GM12878 (cell line): ENCODE results near the gene BCL10. TPM values are rescaled to one million over a fixed set of nuclear protein-coding genes. Genes with fewer than 3 reads are reported as not detected.

ENCODE experiments used
- ATAC-seq: fragments of 200-7000 bp; cut with Tn5 transposase; 3 replicates; pipeline ENCODE4 v1.9.1; 2020; ENCODE audit warnings: mild to moderate bottlenecking, moderate library complexity
- BruUV-seq: library from RNA; stranded (reverse); fragments of 400-500 nt; replicated peaks from 2 replicates; lab custom pipeline; 2021; lab: Mats Ljungman, UMichigan
- CTCF ChIA-PET: fragments of 300-600 bp; sonication (Branson Sonifier 250); formaldehyde crosslinking; extraction: SDS; loops from one replicate; lab custom pipeline; 2021; ENCODE audit warnings: inconsistent platforms; lab: Yijun Ruan, JAX
- POLR2A ChIA-PET: fragments of 350-600 bp; formaldehyde crosslinking; extraction: SDS; loops from one replicate; lab custom pipeline; 2021; ENCODE audit warnings: inconsistent platforms; lab: Charles Lee
- RAD21 ChIA-PET: fragments of 300-600 bp; sonication (Branson Sonifier 250); formaldehyde crosslinking; loops from one replicate; lab custom pipeline; 2023; ENCODE audit warnings: antibody characterized with exemption; ENCODE audit not compliant: unreplicated experiment; lab: Charles Lee
- SMC1A ChIA-PET: fragments of 300-600 bp; sonication (Branson Sonifier 250); formaldehyde crosslinking; loops from one replicate; lab custom pipeline; 2023; ENCODE audit not compliant: unreplicated experiment, uncharacterized antibody; lab: Charles Lee
- DNase-seq: peaks from one replicate; pipeline ENCODE4 v3.0.0-alpha.2; 2011; ENCODE audit warnings: low read depth, low spot score
- FAIRE-seq: peaks from 3 replicates; lab custom pipeline; 2011; peaks lifted over from hg19 to GRCh38; lab: Jason Lieb, UNC
- H2AFZ ChIP-seq: 2 replicates; pipeline ENCODE4 v1.6.0; 2011; ENCODE audit warnings: low read depth, low read length, control low read depth; ENCODE audit not compliant: control insufficient read depth
- H3K27ac ChIP-seq: 2 replicates; pipeline ENCODE4 v1.5.1; 2011; ENCODE audit warnings: control low read depth; ENCODE audit not compliant: control insufficient read depth, insufficient read depth
- H3K27me3 ChIP-seq, 2 experiments: replicated peaks in 1 of 2; 2 replicates each; pipeline versions ENCODE4 v1.6.0 to v1.6.1; 2011; ENCODE audit warnings: low read length in 1 of 2; ENCODE audit not compliant: control insufficient read depth in 2 of 2, insufficient read depth in 2 of 2
- H3K36me3 ChIP-seq, 2 experiments: 2 replicates each; pipeline ENCODE4 v1.5.1; 2011; ENCODE audit warnings: low read length in 1 of 2; ENCODE audit not compliant: control insufficient read depth in 2 of 2, insufficient read depth in 2 of 2
- H3K4me1 ChIP-seq: 2 replicates; pipeline ENCODE4 v1.6.1; 2011; ENCODE audit warnings: mild to moderate bottlenecking, low read length, moderate library complexity, mixed read lengths; ENCODE audit not compliant: control insufficient read depth, insufficient read depth
- H3K4me2 ChIP-seq: 2 replicates; pipeline ENCODE4 v1.6.0; 2011; ENCODE audit warnings: control low read depth; ENCODE audit not compliant: control insufficient read depth, insufficient read depth
- H3K4me3 ChIP-seq: fragments of 200-600 bp; sonication (generic); 2 replicates; pipeline ENCODE4 v1.5.1; 2016
- H3K79me2 ChIP-seq: 2 replicates; pipeline ENCODE4 v1.6.0; 2011; ENCODE audit warnings: low read length; ENCODE audit not compliant: control insufficient read depth, insufficient read depth
- H3K9ac ChIP-seq: 2 replicates; pipeline ENCODE4 v1.8.0; 2011; ENCODE audit warnings: low read length, control low read depth, mixed read lengths; ENCODE audit not compliant: control insufficient read depth, insufficient read depth
- H3K9me3 ChIP-seq: replicated peaks from 3 replicates; pipeline ENCODE4 v1.5.1; 2011; ENCODE audit warnings: mild to moderate bottlenecking, low read length; ENCODE audit not compliant: control insufficient read depth, insufficient read depth
- H4K20me1 ChIP-seq: 2 replicates; pipeline ENCODE4 v1.6.0; 2011; ENCODE audit not compliant: control insufficient read depth, insufficient read depth
- ATF3 ChIP-seq: IDR thresholded peaks from 2 replicates; pipeline ENCODE4 v1.6.1; 2011; ENCODE audit warnings: low read depth, mild to moderate bottlenecking, low read length, moderate library complexity, borderline replicate concordance; ENCODE audit errors: extremely low read depth
- BACH1 ChIP-seq: fragments of 450-650 bp; IDR thresholded peaks from 2 replicates; pipeline ENCODE4 v1.6.1; 2017; ENCODE audit warnings: mild to moderate bottlenecking, borderline replicate concordance
- EED ChIP-seq: sonication (generic); IDR thresholded peaks from 2 replicates; pipeline ENCODE4 v1.6.1; 2016; ENCODE audit warnings: antibody characterized with exemption, low read depth
- HDAC2 ChIP-seq: fragments of 200-600 bp; sonication (generic); IDR thresholded peaks from 2 replicates; pipeline ENCODE4 v1.6.1; 2017
- IRF3 ChIP-seq: fragments of 450-650 bp; IDR thresholded peaks from 2 replicates; pipeline ENCODE4 v1.6.1; 2014; ENCODE audit warnings: mild to moderate bottlenecking
- NR2C2 ChIP-seq: IDR thresholded peaks from 2 replicates; pipeline ENCODE4 v1.6.1; 2011; ENCODE audit warnings: borderline replicate concordance, low read depth; ENCODE audit not compliant: control insufficient read depth, insufficient read length
- NRF1 ChIP-seq: conservative IDR thresholded peaks from 2 replicates; pipeline ENCODE4 v1.6.1; 2011; ENCODE audit warnings: mild to moderate bottlenecking, low read depth, low read length, improper control_type of control experiment
- PBX3 ChIP-seq: IDR thresholded peaks from 2 replicates; pipeline ENCODE4 v1.6.1; 2011; ENCODE audit warnings: mild to moderate bottlenecking, low read depth, low read length, moderate library complexity; ENCODE audit not compliant: insufficient replicate concordance
- PKNOX1 ChIP-seq: fragments of 450-650 bp; IDR thresholded peaks from 2 replicates; pipeline ENCODE4 v1.6.1; 2016; ENCODE audit warnings: mild to moderate bottlenecking
- PRDM15 ChIP-seq: fragments of 450-650 bp; formaldehyde crosslinking; IDR thresholded peaks from 2 replicates; pipeline ENCODE4 v1.4.0; 2020; ENCODE audit warnings: mild to moderate bottlenecking, moderate library complexity
- SMARCA5 ChIP-seq: fragments of 450-650 bp; IDR thresholded peaks from 2 replicates; pipeline ENCODE4 v1.6.1; 2017; ENCODE audit warnings: mild to moderate bottlenecking
- ZNF217 ChIP-seq: fragments of 450-650 bp; IDR thresholded peaks from 2 replicates; pipeline ENCODE4 v1.6.1; 2017; ENCODE audit warnings: antibody characterized with exemption, mild to moderate bottlenecking
- ZNF384 ChIP-seq: IDR thresholded peaks from 2 replicates; pipeline ENCODE4 v1.6.1; 2012; ENCODE audit warnings: low read depth, mild to moderate bottlenecking, low read length, improper control_type of control experiment, borderline replicate concordance
- ZZZ3 ChIP-seq: IDR thresholded peaks from 2 replicates; pipeline ENCODE4 v1.6.1; 2011; ENCODE audit warnings: low read depth; ENCODE audit not compliant: control insufficient read depth, insufficient read length
- WGBS: methylation state at CpG from one replicate; pipeline ENCODE4 v1.1.6; 2016; ENCODE audit warnings: low lambda C conversion rate; ENCODE audit not compliant: insufficient replicate concordance, insufficient coverage; ENCODE audit errors: missing lambda C conversion rate; 5-methylcytosine and 5-hydroxymethylcytosine counted together
- in situ Hi-C: fragments of 300-500 bp; cut with MboI; formaldehyde crosslinking; loops from 9 replicates; pipeline ENCODE4 v1.14.3; 2018; ENCODE audit warnings: mixed read lengths
- intact Hi-C: fragments of 100-400 bp; cut with micrococcal nuclease; formaldehyde crosslinking; loops from one replicate; pipeline ENCODE4 v1.14.2; 2022; ENCODE audit not compliant: unreplicated experiment
- polyA plus RNA-seq, 11 experiments: library from polyadenylated mRNA; depleted of rRNA in 4 of 11; unstranded in 6 of 11; stranded (reverse) in 5 of 11; fragments of >200 nt; fragmentation: Nextera tagmentation in 4 of 11; fragmentation: Illumina TruSeq in 1 of 11; extraction: Ambion mirVana in 4 of 11; extraction: Trizol in 1 of 11; gene quantifications; 1 replicate in 1 of 11; 2 replicates in 10 of 11; pipeline versions ENCODE4 v1.2.1 to v1.2.3, GENCODE V29; 2011 to 2016; ENCODE audit warnings: inconsistent platforms in 2 of 11, missing spikeins in 2 of 11, low read depth in 1 of 11
- total RNA-seq, 4 experiments: library from RNA; depleted of rRNA in 3 of 4; stranded (reverse); fragments of >200 nt in 3 of 4; fragmentation: Illumina TruSeq in 1 of 4; extraction: Trizol in 1 of 4; gene quantifications; 2 replicates each; pipeline versions ENCODE4 v1.2.1 to v1.2.3, GENCODE V29; 2013 to 2021

BCL10 gene
- total and polyA plus RNA-seq, 10 of the 15 experiments (the other 5 are each of a cell fraction or from before 2014, with no cell fraction given): 10.6 to 35.2 (median 19.5) TPM

GRCh38 chr1:85296980-85297379, 20.5 kb upstream of the BCL10 start (continued):
- TF ChIP-seq ATF3 (no peak), HDAC2 (no peak), ZZZ3 (no peak)
- TF ChIP-seq, all 136 proteins: peak for 0

DNA sequence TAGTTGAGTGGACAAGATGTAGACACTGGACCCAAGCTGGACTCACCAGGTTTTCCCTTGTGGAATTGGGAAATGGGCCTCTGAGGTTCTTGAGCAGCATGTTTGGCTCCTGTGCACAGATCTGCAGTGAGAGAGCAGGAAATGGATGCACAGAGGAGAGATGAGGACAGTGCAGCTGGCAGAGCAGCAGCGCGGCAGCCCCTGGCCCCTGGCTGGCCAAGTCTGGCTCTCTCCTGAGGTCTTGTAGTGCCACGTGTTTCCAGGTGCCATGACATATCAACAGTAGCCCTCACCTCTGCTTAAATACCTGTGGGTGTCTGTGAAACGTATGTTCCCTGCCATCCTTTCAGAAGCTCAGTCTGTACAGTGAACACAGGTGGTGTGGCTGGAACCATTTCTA, 19.2 kb upstream of the BCL10 start:
- Histone ChIP-seq H3K9ac (no peak overlapping the region), H2AFZ (no peak overlapping the region), H3K4me2 (no peak overlapping the region), H3K36me3 (no peaks in the 10 kb centered on the region), H4K20me1 (no peaks in the 10 kb centered on the region), H3K27ac (no peak overlapping the region), H3K4me3 (no peak overlapping the region), H3K79me2 (no peaks in the 10 kb centered on the region), H3K9me3 (no peaks in the 10 kb centered on the region), H3K4me1 (peaks cover 6% of the 10 kb centered on the region), H3K27me3 (no peaks in the 10 kb centered on the region)
- intact Hi-C loops: no loop called here
- 86% methylated on average over 4 of the region's 4 CpGs for WGBS
- ATAC-seq (no peak), FAIRE-seq (no peak), DNase-seq (no peak)
- in situ Hi-C loops: no loop called here
- BruUV-seq: no TSS peak
- SMC1A ChIA-PET: no interaction called here
- POLR2A ChIA-PET: interaction anchor here (0.6 to 0.7 kb wide), 2 partner anchors 43 to 373 kb away, joined by 4 to 5 read pairs; no protein-coding TSS in a partner anchor
- RAD21 ChIA-PET: interaction anchor here (0.7 kb wide), 2 partner anchors 578 to 712 kb away, joined by 3 read pairs; no protein-coding TSS in a partner anchor
- CTCF ChIA-PET: interaction anchor here (0.7 to 3.4 kb wide), 3 partner anchors 19 to 352 kb away, joined by 3 to 13 read pairs (median 3); partner anchors contain the start of gene BCL10
- no peak for TF ChIP-seq ZNF384
- TF ChIP-seq NR2C2: no peak
- TF ChIP-seq ZNF217: no peak
- TF ChIP-seq EED: no peak
- TF ChIP-seq BACH1: no peak
- no peak for TF ChIP-seq NRF1
- TF ChIP-seq PRDM15 (CRISPR knock-in tag): no peak
- no peak for TF ChIP-seq IRF3
- no peak for TF ChIP-seq SMARCA5
- no peak for TF ChIP-seq PKNOX1
- no peak for TF ChIP-seq ZZZ3
- no peak for TF ChIP-seq PBX3
